B cell (primary cell): ENCODE data around the gene GON4L.
"Not testable (repeated sequence)": the region's sequence is repeated elsewhere in the genome, so short reads cannot be mapped to it uniquely, and the experiment has no call there.

Experiments used
- CTCF ChIP-seq: fragments of 200-600 bp; IDR thresholded peaks from one replicate; pipeline ENCODE4 v1.8.0; 2022; ENCODE audit warnings: antibody characterized with exemption, mild to moderate bottlenecking
- EZH2 ChIP-seq: IDR thresholded peaks from 2 replicates; pipeline ENCODE4 v1.6.1; 2012; ENCODE audit warnings: borderline replicate concordance, low read depth, mild to moderate bottlenecking, moderate library complexity, low read length; ENCODE audit not compliant: insufficient read depth, poor library complexity, severe bottlenecking

GRCh38 chr1:155834927-155835399, 22.1 kb downstream of the GON4L start:
- TF ChIP-seq CTCF, EZH2: not testable (repeated sequence)
